DMS 273 (cell line): ENCODE data around the gene PELI2.

Source experiments
- DNase-seq: peaks from one replicate; lab custom pipeline; 2025; ENCODE audit not compliant: unreplicated experiment; lab: John Stamatoyannopoulos, UW

Gene PELI2

GRCh38 chr14:56333359-56334292, 215.4 kb downstream of the PELI2 start:
- DNase-seq = peak; percentile 66

GRCh38 chr14:56334458-56334857, 216.2 kb downstream of the PELI2 start:
- DNase-seq = no peak

- peak; percentile 46 for DNase-seq
Measured at GRCh38 chr14:56338674-56339073, 220.5 kb downstream of the PELI2 start.

GRCh38 chr14:56339855-56340701, 221.9 kb downstream of the PELI2 start:
- DNase-seq = peak; percentile 88

GRCh38 chr14:56340932-56341331, 222.7 kb downstream of the PELI2 start:
- no peak for DNase-seq

GRCh38 chr14:56341766-56342493, 223.7 kb downstream of the PELI2 start:
- peak; percentile 47 for DNase-seq

GRCh38 chr14:56342494-56342942, 224.3 kb downstream of the PELI2 start:
- DNase-seq = peak; percentile 48

GRCh38 chr14:56349960-56350359, 231.7 kb downstream of the PELI2 start:
- no peak for DNase-seq
